Measurements from ENCODE around the gene PRR3. TPM values are rescaled to one million over a fixed set of nuclear protein-coding genes. Genes with fewer than 3 reads are reported as not detected.

Gene PRR3, protein sequence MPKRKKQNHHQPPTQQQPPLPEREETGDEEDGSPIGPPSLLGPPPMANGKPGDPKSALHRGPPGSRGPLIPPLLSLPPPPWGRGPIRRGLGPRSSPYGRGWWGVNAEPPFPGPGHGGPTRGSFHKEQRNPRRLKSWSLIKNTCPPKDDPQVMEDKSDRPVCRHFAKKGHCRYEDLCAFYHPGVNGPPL
- 1 to 10 TPM in 3 of 4 donors, under 1 TPM in 1; 0.75 to 1.6 (median 1.3) TPM for total RNA-seq

DNA sequence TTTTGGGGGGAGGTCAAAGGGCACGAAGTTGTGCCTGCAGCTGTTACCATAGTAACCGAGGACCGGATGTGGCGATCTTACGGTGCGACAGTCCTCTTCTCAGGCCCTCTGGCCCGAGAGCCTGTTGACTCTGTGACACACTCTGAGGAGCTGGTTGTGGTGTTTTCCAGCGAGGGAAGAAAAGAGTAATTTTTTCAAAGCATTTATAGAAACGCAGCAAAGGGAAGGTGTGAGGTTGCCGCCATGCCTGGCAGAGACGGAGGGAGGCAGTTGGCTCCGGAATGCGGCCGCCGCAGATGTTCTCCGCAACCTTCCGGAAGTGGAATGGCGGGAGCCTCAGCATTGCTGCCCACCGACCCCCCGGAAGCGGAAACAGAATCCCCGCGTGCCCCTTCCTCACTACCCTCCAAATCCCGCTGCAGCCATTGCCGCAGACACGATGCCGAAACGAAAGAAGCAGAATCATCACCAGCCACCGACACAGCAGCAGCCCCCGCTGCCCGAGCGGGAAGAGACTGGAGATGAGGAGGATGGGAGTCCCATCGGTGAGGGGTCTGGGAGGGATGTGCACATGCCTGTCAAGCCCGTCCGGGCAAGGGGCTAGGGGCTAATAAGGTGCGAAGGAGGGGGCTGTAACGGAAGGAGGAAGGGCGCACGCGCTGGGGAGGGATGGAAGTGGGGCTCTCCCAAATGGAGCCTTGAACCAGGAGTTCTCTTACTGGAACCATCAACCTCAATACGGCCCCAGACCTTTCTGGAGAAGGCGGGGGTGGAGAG lies at the start of gene PRR3:
Gene PRR3, plus strand, starts transcription at position 390 of the 777 bp plus-strand sequence. Its CDS starts 50 bp downstream, at position 440.
- in situ Hi-C loops (cut with MboI; ENCODE audit: low sequenced_read_pairs in 4 of 4) (no loop called here), intact Hi-C loops (cut with DNase I; ENCODE audit: low total_unique reads) (loop anchor here (1.0 to 10.0 kb wide), 3 partner anchors 14 to 1398 kb away; partner anchors contain the start of genes ABCF1, MRPS18B, NELFE and PPP1R10)
- H3K27ac ChIP-seq = peak within 1 kb of the TSS; percentile 91 to 99 (median 95)
- no peaks in the 10 kb centered on the region for H3K9me3 ChIP-seq
- peaks cover 0 to 17% of the 10 kb centered on the region in 2 donors for H3K36me3 ChIP-seq
- no peaks in the 10 kb centered on the region for H3K27me3 ChIP-seq
- peak; percentile 88 to 89 for ATAC-seq
- peaks cover 11 to 18% of the 10 kb centered on the region in 2 donors for H3K4me1 ChIP-seq
- TF ChIP-seq POLR2A (IDR thresholded peaks at IDR 0.05) = peak; percentile 25 to 43
- TF ChIP-seq, protein P1, sequence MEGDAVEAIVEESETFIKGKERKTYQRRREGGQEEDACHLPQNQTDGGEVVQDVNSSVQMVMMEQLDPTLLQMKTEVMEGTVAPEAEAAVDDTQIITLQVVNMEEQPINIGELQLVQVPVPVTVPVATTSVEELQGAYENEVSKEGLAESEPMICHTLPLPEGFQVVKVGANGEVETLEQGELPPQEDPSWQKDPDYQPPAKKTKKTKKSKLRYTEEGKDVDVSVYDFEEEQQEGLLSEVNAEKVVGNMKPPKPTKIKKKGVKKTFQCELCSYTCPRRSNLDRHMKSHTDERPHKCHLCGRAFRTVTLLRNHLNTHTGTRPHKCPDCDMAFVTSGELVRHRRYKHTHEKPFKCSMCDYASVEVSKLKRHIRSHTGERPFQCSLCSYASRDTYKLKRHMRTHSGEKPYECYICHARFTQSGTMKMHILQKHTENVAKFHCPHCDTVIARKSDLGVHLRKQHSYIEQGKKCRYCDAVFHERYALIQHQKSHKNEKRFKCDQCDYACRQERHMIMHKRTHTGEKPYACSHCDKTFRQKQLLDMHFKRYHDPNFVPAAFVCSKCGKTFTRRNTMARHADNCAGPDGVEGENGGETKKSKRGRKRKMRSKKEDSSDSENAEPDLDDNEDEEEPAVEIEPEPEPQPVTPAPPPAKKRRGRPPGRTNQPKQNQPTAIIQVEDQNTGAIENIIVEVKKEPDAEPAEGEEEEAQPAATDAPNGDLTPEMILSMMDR (IDR thresholded peaks at IDR 0.05 in 4 of 5, conservative IDR thresholded peaks at IDR 0.05 in 1 of 5) = no peak
- DNase-seq = peak; percentile 86 to 87
- H3K4me3 ChIP-seq = peak within 1 kb of the TSS; percentile 87 to 99 (median 96)

DNA sequence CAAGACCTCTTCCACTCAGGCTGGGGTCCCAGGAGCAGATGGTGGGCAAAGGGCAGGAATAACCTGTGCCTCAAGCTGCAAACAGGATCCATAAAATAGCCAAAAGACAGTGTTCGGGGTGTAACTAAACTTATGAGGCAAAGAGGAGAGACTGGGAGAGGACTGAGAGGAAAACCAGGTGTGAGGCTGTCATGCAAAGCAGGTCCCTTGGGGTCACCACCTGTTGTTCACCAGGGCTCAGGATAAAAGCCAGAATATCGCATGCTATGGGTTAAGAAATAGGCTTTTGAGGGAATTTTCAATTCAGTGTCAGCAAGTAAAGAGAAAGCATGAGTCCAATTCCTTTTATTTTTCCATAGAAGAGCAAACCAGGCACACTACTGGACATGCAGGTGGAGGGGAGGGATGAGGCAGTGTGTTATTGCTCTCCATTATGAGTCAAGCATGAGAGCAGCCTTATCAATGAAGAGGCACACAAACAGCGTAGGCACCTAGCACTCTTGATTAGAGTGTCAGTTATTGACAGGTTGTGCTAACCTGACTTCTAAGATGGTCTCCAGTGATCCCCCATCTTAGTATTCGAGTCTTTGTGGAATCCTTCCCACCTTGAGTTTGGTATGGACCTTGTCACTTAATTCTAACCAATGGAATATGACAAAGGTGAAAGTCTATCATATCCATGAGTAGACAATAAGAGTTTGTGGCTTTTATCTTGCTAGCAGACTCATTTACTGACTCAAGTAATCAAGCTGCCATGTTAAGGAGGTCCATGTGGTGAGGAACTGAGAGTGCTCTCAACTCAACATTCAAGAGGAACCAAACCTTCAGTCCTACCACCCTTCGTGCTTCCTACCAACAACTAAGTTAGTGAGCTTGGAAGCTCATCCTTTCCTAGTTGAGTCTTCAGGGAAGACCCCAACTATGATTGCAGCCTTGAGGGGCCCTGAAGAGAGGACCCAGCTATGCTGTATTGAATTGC lies 49.0 kb upstream of the PRR3 start:
- in situ Hi-C loops (cut with MboI; ENCODE audit: low sequenced_read_pairs in 4 of 4) = no loop called here
- Histone ChIP-seq H3K4me3 (no peak overlapping the region), H3K27me3 (no peaks in the 10 kb centered on the region), H3K27ac (peak overlapping the region in 1 of 4 donors; percentile 28), H3K9me3 (no peaks in the 10 kb centered on the region), H3K4me1 (no peaks in the 10 kb centered on the region), H3K36me3 (no peaks in the 10 kb centered on the region)
- intact Hi-C loops (cut with DNase I; ENCODE audit: low total_unique reads) = no loop called here
- no peak for ATAC-seq
- DNase-seq = no peak
- no peak for TF ChIP-seq POLR2A (IDR thresholded peaks at IDR 0.05)
- TF ChIP-seq, protein P1 (IDR thresholded peaks at IDR 0.05 in 4 of 5, conservative IDR thresholded peaks at IDR 0.05 in 1 of 5) = no peak

DNA sequence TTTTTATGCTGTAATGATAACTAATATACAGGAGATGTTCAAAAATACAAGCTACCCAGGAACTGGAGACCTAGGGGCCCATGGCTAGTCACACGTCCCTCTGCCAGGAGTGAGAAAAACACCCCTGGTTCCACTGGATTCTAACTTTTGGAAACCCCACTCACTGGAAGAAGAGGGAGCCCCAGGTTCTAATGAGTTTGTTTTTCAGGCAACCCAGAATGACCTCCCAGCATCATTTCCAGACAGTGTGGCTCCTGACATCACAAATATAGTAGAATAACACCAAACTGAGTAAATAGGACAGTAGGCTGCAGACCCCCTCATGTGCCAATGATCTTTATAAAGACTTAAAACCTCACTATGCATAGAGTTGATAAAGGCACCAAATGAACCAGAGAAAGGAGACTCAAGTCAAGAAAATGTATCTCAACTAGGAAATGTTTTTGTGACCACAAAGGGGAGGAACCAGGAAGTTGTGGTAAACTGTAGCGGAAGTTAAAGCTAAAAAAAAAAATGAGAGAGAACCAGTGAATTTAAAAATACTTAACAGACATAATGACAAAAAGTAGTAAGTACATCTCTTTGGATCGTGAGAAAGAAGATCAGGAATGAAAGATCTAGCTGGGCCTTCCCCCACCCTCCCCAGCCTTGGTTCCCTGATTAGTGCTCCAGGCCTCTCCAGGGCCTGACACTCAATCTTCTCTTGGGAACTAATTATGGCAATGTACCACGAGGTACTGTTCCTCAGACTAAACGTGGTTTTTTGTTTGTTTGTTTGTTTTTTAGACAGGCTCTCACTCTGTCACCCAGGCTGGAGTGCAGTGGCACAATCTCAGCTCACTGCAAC lies 48.0 kb upstream of the PRR3 start:
- ATAC-seq (no peak), DNase-seq (no peak)
- H3K9me3 ChIP-seq = no peaks in the 10 kb centered on the region
- intact Hi-C loops (cut with DNase I; ENCODE audit: low total_unique reads) (no loop called here), in situ Hi-C loops (cut with MboI; ENCODE audit: low sequenced_read_pairs in 4 of 4) (no loop called here)
- no peak overlapping the region for H3K4me3 ChIP-seq
- TF ChIP-seq POLR2A (IDR thresholded peaks at IDR 0.05) = no peak
- TF ChIP-seq, protein P1 (IDR thresholded peaks at IDR 0.05 in 4 of 5, conservative IDR thresholded peaks at IDR 0.05 in 1 of 5) = no peak
- no peaks in the 10 kb centered on the region for H3K4me1 ChIP-seq
- peak overlapping the region in 2 of 4 donors; percentile 28 for H3K27ac ChIP-seq
- H3K36me3 ChIP-seq = no peaks in the 10 kb centered on the region
- H3K27me3 ChIP-seq = no peaks in the 10 kb centered on the region

All from gastrocnemius medialis (tissue), 4 donors.